Heart left ventricle (tissue), 16 donors: ENCODE data around the gene ARHGEF10L. TPM values are rescaled to one million over a fixed set of nuclear protein-coding genes. Genes with fewer than 3 reads are reported as not detected.

Experiments
- ATAC-seq, 4 donors: fragments of 200-7000 bp; cut with Tn5 transposase; one replicate each; pipeline ENCODE4 v1.9.1; 2020 to 2022; ENCODE audit warnings: moderate library complexity in 4 of 4, mild to moderate bottlenecking in 3 of 4, moderate number of reproducible peaks in 1 of 4
- DNase-seq, 5 donors: peaks; one replicate each; pipeline ENCODE4 v3.0.0-alpha.2; 2020
- H3K27ac ChIP-seq, 12 donors: fragments of 200-600 bp; sonication (generic) in 4 of 12; one replicate each; pipeline versions ENCODE4 v1.5.0 to v1.8.0; 2016 to 2022; ENCODE audit warnings: mild to moderate bottlenecking in 2 of 12
- H3K27me3 ChIP-seq, 9 donors: fragments of 200-600 bp; sonication (generic) in 2 of 9; one replicate each; pipeline versions ENCODE4 v1.5.1 to v1.8.0; 2016 to 2022; ENCODE audit warnings: mild to moderate bottlenecking in 3 of 9
- H3K36me3 ChIP-seq, 9 donors: fragments of 200-600 bp; sonication (generic) in 2 of 9; one replicate each; pipeline versions ENCODE4 v1.5.0 to v1.8.0; 2018 to 2022; ENCODE audit warnings: mild to moderate bottlenecking in 2 of 9
- H3K4me1 ChIP-seq, 12 donors: fragments of 200-600 bp; sonication (generic) in 4 of 12; one replicate each; pipeline versions ENCODE4 v1.5.0 to v1.8.0; 2016 to 2022; ENCODE audit warnings: mild to moderate bottlenecking in 3 of 12
- H3K4me3 ChIP-seq, 12 donors: fragments of 200-600 bp; sonication (generic) in 4 of 12; one replicate each; pipeline versions ENCODE4 v1.5.0 to v1.8.0; 2017 to 2022; ENCODE audit warnings: mild to moderate bottlenecking in 9 of 12, moderate library complexity in 4 of 12
- H3K9me3 ChIP-seq, 12 donors: fragments of 200-600 bp; sonication (generic) in 4 of 12; one replicate each; pipeline versions ENCODE4 v1.5.0 to v1.8.0; 2016 to 2022; ENCODE audit warnings: mild to moderate bottlenecking in 1 of 12
- POLR2A ChIP-seq, 2 donors: fragments of 450-650 bp; IDR thresholded peaks; one replicate each; pipeline ENCODE4 v1.6.1; 2017; ENCODE audit warnings: antibody characterized with exemption in 2 of 2, mild to moderate bottlenecking in 2 of 2, moderate library complexity in 2 of 2
- WGBS, 4 donors: extraction: QIAGEN DNeasy Blood & Tissue Kit in 2 of 4; methylation state at CpG; one replicate each; pipeline versions ENCODE4 v1.1.5 to v1.1.7; 2013 to 2018; 5-methylcytosine and 5-hydroxymethylcytosine counted together
- intact Hi-C, 10 donors: fragments of 100-400 bp; cut with DNase I; formaldehyde crosslinking; loops; one replicate each; pipeline versions ENCODE4 v1.11.1 to v1.14.2; 2022
- polyA plus RNA-seq, 2 donors: library from polyadenylated mRNA; stranded (reverse); fragments of 200-250 nt; gene quantifications; one replicate each; pipeline ENCODE4 v1.2.3, GENCODE V29; 2013
- total RNA-seq, 9 donors: library from RNA; depleted of rRNA in 2 of 9; stranded (reverse); fragments of >200 nt in 2 of 9; fragmentation: NEBNext Ultra II Directional in 3 of 9; extraction: Animal tissue kit (Norgen Biotek cat#: 25700) in 3 of 9; gene quantifications; one replicate each; pipeline versions ENCODE4 v1.1.0 to v1.2.4, GENCODE V29; 2016 to 2023
- TF ChIP-seq, protein P1 (sequence below), 12 donors: fragments of 200-600 bp; sonication (generic) in 4 of 12; IDR thresholded peaks; one replicate each; pipeline versions ENCODE4 v1.5.0 to v1.8.0; 2018 to 2022; ENCODE audit warnings: antibody characterized with exemption in 12 of 12, mild to moderate bottlenecking in 5 of 12
- donor health status: ischemic (EF 13 %, LVEDD 7.1; RV severe dilation, severe dysfunction).
- donor health status: healthy with polysubstance abuse.
- donor health status: DM: no; HTN: yes; CAD: no.
- donor health status: DM: no; HTN: no; CAD: no.
- donor health status: ischemic (EF 25% LVEDD 6.9; RV normal size, moderate dysfunction).
- donor health status: ischemic (EF 25% LVEDD 5.7; RV mildly dilated, moderate dysfunction).
- donor health status: healthy.
- donor health status: DM: yes; HTN: yes; CAD: no.
- donor health status: ischemic (EF 35%, LVEDD 5.7; RV mildly dilated, moderate dysfunction).
- donor health status: nonischemic (EF 11% LVEDD 7.7; RV severe dilation, severe dysfunction).
- donor health status: DM: yes; HTN: yes; CAD: no.
- donor health status: PGD.
- donor health status: ischemic (EF 29% LVEDD 5.4; RV normal size, mild dysfunction).
- donor health status: nonischemic (EF 23%, LVEDD 6.1; RV moderate dilation, normal function).

The ARHGEF10L gene
- total and polyA plus RNA-seq, 11 donors: 44.6 to 72.8 (median 57.9) TPM

DNA sequence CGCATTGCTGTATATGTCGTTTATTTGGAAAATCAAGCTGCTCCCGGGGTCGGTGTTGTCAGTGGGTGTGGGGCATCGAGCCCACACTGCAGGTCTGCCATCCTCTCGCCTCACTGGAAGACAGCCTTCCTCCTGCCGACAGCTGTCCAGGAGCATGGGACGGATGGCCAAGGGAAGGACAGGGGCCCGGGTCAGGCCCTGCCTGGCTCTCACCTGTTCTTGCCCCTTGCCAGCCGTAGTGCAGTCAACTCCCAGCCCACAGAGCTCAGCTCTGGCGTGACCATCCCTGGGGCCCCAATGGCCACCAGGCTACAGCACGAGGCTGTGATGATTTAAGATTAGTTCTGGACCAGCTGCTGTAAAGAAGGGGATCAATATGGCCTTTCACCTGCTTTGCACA is 128.7 kb downstream of the ARHGEF10L start:
- DNase-seq: no peak
- no peak overlapping the region for H3K4me3 ChIP-seq
- H3K9me3 ChIP-seq: no peaks in the 10 kb centered on the region
- H3K27ac ChIP-seq: no peak overlapping the region
- TF ChIP-seq, protein P1, sequence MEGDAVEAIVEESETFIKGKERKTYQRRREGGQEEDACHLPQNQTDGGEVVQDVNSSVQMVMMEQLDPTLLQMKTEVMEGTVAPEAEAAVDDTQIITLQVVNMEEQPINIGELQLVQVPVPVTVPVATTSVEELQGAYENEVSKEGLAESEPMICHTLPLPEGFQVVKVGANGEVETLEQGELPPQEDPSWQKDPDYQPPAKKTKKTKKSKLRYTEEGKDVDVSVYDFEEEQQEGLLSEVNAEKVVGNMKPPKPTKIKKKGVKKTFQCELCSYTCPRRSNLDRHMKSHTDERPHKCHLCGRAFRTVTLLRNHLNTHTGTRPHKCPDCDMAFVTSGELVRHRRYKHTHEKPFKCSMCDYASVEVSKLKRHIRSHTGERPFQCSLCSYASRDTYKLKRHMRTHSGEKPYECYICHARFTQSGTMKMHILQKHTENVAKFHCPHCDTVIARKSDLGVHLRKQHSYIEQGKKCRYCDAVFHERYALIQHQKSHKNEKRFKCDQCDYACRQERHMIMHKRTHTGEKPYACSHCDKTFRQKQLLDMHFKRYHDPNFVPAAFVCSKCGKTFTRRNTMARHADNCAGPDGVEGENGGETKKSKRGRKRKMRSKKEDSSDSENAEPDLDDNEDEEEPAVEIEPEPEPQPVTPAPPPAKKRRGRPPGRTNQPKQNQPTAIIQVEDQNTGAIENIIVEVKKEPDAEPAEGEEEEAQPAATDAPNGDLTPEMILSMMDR (IDR thresholded peaks at IDR 0.05): no peak
- TF ChIP-seq POLR2A (IDR thresholded peaks at IDR 0.05): no peak
- peaks cover 0 to 30% (median 10%) of the 10 kb centered on the region in 12 donors for H3K4me1 ChIP-seq
- peaks cover 0 to 67% (median 49%) of the 10 kb centered on the region in 9 donors for H3K36me3 ChIP-seq
- no peaks in the 10 kb centered on the region for H3K27me3 ChIP-seq
- no peak for ATAC-seq
- WGBS, 4 donors: 88 to 95% (median 89%) methylated on average over 12 of the region's 12 CpGs
- intact Hi-C loops: loop anchor here in 9 of 10 donors (5.0 to 10.0 kb wide), 6 partner anchors 157 to 907 kb away; partner anchors contain the start of gene IGSF21 (in 2 of the 9)

DNA sequence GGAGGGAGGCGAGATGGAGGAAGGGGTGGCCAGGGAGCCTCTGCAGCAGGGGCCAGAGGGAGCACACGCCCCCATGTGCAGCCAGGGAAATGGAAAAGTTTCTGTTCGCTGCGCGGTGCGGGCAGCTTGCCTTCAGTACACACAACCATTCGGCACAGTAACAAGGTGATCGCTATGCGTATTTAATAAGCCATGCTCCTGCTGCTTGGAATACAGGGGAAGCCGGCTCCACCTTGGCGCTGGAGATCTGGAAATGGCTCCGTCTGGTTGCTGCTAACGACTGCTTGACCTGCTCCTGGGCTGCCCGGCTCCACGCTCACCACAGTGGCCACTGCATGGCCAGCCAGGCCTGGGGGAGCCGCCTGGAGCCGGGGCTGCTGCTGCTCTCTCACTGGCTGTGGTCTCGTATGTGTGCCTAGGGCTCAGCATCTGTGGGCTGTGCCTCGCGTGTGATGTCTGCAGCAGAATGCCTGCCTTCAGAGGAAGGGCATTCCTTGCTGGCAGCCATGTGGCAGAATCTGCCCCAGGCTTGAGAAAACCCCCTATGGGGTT is 129.2 kb downstream of the ARHGEF10L start:
- Histone ChIP-seq H3K4me1 (peaks cover 0 to 35% (median 15%) of the 10 kb centered on the region in 12 donors), H3K27me3 (no peaks in the 10 kb centered on the region), H3K36me3 (peaks cover 0 to 63% (median 44%) of the 10 kb centered on the region in 9 donors), H3K4me3 (no peak overlapping the region), H3K9me3 (no peaks in the 10 kb centered on the region), H3K27ac (no peak overlapping the region)
- DNase-seq (no peak), ATAC-seq (no peak)
- intact Hi-C loops: loop anchor here in 9 of 10 donors (5.0 to 10.0 kb wide), 6 partner anchors 156 to 906 kb away; partner anchors contain the start of gene IGSF21 (in 2 of the 9)
- TF ChIP-seq POLR2A (IDR thresholded peaks at IDR 0.05): no peak
- TF ChIP-seq, protein P1 (IDR thresholded peaks at IDR 0.05): no peak
- WGBS, 4 donors: 84 to 90% (median 87%) methylated on average over 13 to 20 of the region's 20 CpGs

DNA sequence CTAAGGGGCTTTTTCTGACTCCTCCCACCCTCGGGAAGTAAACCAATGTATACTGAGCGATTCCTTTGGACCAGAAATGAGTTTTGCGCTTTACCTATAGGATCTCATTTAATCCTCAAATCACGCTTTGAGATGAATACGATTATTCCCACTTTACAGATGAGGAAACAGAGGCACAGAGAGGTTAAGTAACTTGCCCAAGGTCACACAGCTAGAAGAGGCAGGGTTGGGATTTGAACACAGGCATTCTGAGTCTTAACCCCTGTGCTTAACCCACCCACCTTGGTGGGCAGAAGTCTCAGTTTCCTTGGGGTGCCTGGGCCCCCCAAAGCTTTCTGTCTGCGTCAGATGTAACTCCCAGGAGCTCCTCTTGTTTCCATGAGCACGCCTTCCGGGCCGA is 129.8 kb downstream of the ARHGEF10L start:
- TF ChIP-seq POLR2A (IDR thresholded peaks at IDR 0.05): no peak
- TF ChIP-seq, protein P1 (IDR thresholded peaks at IDR 0.05): no peak
- no peak for DNase-seq
- no peak for ATAC-seq
- Histone ChIP-seq H3K27me3 (no peaks in the 10 kb centered on the region), H3K36me3 (peaks cover 0 to 57% (median 38%) of the 10 kb centered on the region in 9 donors), H3K9me3 (no peaks in the 10 kb centered on the region), H3K27ac (no peak overlapping the region), H3K4me1 (peaks cover 0 to 40% (median 19%) of the 10 kb centered on the region in 12 donors), H3K4me3 (no peak overlapping the region)
- intact Hi-C loops: loop anchor here in 9 of 10 donors (5.0 to 10.0 kb wide), 6 partner anchors 155 to 905 kb away; partner anchors contain the start of gene IGSF21 (in 2 of the 9)
- 92 to 93% (median 93%) methylated on average over 9 of the region's 9 CpGs for WGBS, 4 donors

DNA sequence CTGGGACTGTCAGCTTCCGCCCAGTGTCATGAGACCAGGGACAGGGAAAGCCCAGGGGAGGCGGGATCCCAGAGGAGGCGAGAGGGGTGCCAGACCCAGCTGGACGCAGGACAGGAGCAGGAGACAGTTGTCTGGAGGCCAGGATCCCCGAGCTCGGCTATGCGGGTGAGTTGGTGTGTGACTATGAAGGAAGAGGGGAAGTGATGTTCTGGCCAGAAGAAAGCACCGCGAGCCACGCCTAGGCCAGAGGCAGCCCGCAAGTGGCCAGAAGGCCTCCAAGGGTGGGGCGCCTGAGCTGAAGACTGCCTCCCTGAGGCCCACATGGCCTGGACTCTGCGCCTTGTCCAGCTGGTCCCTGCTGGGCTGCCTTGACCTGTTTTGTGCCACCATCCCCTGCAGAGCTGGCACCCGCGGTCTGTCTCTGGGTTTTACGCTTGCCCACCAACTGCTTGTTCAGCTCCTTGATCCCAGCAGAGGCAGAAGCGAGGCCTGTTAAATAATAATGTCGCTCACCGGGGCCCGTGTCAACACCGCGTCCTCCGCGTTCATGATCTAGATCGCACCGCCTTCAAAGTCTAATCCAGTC is 130.5 kb downstream of the ARHGEF10L start:
- no peaks in the 10 kb centered on the region for H3K9me3 ChIP-seq
- TF ChIP-seq, protein P1 (IDR thresholded peaks at IDR 0.05): no peak
- TF ChIP-seq POLR2A (IDR thresholded peaks at IDR 0.05): no peak
- H3K27ac ChIP-seq: no peak overlapping the region
- peaks cover 0 to 45% (median 19%) of the 10 kb centered on the region in 12 donors for H3K4me1 ChIP-seq
- intact Hi-C loops: loop anchor here in 9 of 10 donors (5.0 to 10.0 kb wide), 8 partner anchors 155 to 905 kb away; partner anchors contain the start of gene IGSF21 (in 2 of the 9)
- 71 to 76% (median 74%) methylated on average over 24 to 26 of the region's 26 CpGs for WGBS, 4 donors
- peak in 4 of 5 donors; percentile 41 to 74 (median 56) for DNase-seq
- peak; percentile 44 to 80 (median 60) for ATAC-seq
- H3K36me3 ChIP-seq: peaks cover 0 to 50% (median 32%) of the 10 kb centered on the region in 9 donors
- no peaks in the 10 kb centered on the region for H3K27me3 ChIP-seq
- no peak overlapping the region for H3K4me3 ChIP-seq
